ENCODE results near the gene HIRA.
"Not testable (repeated sequence)": the region's sequence is repeated elsewhere in the genome, so short reads cannot be mapped to it uniquely, and the experiment has no call there.

HIRA gene

DNA sequence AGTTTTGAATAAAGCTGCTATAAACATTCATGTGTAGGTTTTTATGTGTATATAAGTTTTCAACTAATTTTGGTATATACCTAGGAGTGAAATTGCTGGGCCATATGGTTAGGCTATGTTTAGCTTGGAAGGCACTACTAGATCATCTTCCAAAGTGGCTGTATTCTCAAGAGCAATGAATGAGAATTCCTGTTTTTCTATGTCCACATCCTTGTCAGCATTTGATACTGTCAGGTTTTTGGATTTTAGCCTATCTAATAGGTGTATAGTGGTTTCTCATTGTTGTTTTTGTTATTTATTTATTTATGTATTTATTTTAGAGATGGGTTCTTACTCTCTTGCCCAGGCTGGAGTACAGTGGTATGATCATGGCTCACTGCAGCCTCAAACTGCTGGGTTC, 113.7 kb downstream of the HIRA start:
- Histone ChIP-seq H3K9me3 (ENCODE audit: control insufficient read depth in 1 of 2, low read length in 2 of 2) (peaks cover 13% of the 10 kb centered on the region in 2 donors), H3K4me1 (ENCODE audit: control insufficient read depth in 1 of 2, insufficient read depth in 2 of 2, low read length in 2 of 2) (no peaks in the 10 kb centered on the region), H3K9ac (ENCODE audit: low read depth in 1 of 2, low read length in 2 of 2) (no peak overlapping the region), H3K36me3 (ENCODE audit: control insufficient read depth in 1 of 2, insufficient read depth in 2 of 2, low read length in 2 of 2) (no peaks in the 10 kb centered on the region), H3K27ac (ENCODE audit: low read depth, low read length) (no peak overlapping the region), H3K27me3 (ENCODE audit: control insufficient read depth in 1 of 2, insufficient read depth in 2 of 2, low read length in 2 of 2) (no peaks in the 10 kb centered on the region), H3K4me3 (ENCODE audit: low read depth in 1 of 2, low read length in 2 of 2) (no peak overlapping the region)

DNA sequence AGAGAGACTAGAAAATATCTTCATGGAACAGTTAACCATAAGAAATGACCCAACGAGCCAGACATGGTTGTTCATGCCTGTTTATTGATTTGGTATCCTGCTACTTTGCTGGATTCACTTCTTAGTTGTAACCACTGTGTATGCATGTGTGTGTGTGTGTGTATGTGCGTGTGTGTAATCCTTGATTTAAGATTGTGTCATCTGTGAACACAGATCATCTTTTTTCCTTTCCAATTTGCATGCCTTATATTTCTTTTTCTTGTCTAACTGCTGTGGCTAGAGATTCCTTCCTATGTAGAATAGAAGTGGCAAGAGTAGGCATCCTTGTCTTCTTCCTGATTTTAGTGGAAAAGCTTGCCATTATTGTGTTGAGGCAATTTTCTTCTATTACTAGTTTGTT, 123.7 kb downstream of the HIRA start:
- H3K4me3 ChIP-seq (ENCODE audit: low read depth in 1 of 2, low read length in 2 of 2) = no peak overlapping the region
- H3K9ac ChIP-seq (ENCODE audit: low read depth in 1 of 2, low read length in 2 of 2) = no peak overlapping the region
- no peak overlapping the region for H3K27ac ChIP-seq (ENCODE audit: low read depth, low read length)
- H3K4me1 ChIP-seq (ENCODE audit: control insufficient read depth in 1 of 2, insufficient read depth in 2 of 2, low read length in 2 of 2) = no peaks in the 10 kb centered on the region
- no peaks in the 10 kb centered on the region for H3K36me3 ChIP-seq (ENCODE audit: control insufficient read depth in 1 of 2, insufficient read depth in 2 of 2, low read length in 2 of 2)
- no peaks in the 10 kb centered on the region for H3K27me3 ChIP-seq (ENCODE audit: control insufficient read depth in 1 of 2, insufficient read depth in 2 of 2, low read length in 2 of 2)
- no peaks in the 10 kb centered on the region for H3K9me3 ChIP-seq (ENCODE audit: control insufficient read depth in 1 of 2, low read length in 2 of 2)

GRCh38 chr22:19306535-19306934, 125.0 kb downstream of the HIRA start:
- H3K4me3 ChIP-seq (ENCODE audit: low read depth in 1 of 2, low read length in 2 of 2); H3K4me1 ChIP-seq (ENCODE audit: control insufficient read depth in 1 of 2, insufficient read depth in 2 of 2, low read length in 2 of 2); H3K27ac ChIP-seq (ENCODE audit: low read depth, low read length); H3K9me3 ChIP-seq (ENCODE audit: control insufficient read depth in 1 of 2, low read length in 2 of 2); H3K27me3 ChIP-seq (ENCODE audit: control insufficient read depth in 1 of 2, insufficient read depth in 2 of 2, low read length in 2 of 2); H3K36me3 ChIP-seq (ENCODE audit: control insufficient read depth in 1 of 2, insufficient read depth in 2 of 2, low read length in 2 of 2); H3K9ac ChIP-seq (ENCODE audit: low read depth in 1 of 2, low read length in 2 of 2): not testable (repeated sequence)

DNA sequence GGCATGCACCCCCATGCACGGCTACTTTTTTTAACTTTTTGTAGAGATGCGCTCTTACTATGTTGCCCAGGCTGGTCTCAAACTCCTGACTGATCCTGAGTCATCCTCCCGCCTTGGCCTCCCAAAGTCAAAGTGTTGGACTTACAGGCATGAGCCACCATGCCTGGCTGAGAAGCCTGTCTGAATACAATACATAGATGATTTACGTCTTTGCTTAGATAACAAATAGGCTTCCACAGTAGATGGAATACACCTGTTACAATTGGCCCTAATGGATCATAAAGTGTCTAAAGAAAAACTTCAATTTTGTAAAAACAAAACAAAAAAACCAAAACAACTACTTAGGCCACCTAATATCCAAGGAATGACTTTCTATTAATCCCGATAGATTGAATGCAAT, 127.0 kb downstream of the HIRA start:
- Histone ChIP-seq H3K36me3 (ENCODE audit: control insufficient read depth in 1 of 2, insufficient read depth in 2 of 2, low read length in 2 of 2) (no peaks in the 10 kb centered on the region), H3K4me3 (ENCODE audit: low read depth in 1 of 2, low read length in 2 of 2) (no peak overlapping the region), H3K9ac (ENCODE audit: low read depth in 1 of 2, low read length in 2 of 2) (no peak overlapping the region), H3K4me1 (ENCODE audit: control insufficient read depth in 1 of 2, insufficient read depth in 2 of 2, low read length in 2 of 2) (no peaks in the 10 kb centered on the region), H3K27ac (ENCODE audit: low read depth, low read length) (no peak overlapping the region), H3K9me3 (ENCODE audit: control insufficient read depth in 1 of 2, low read length in 2 of 2) (no peaks in the 10 kb centered on the region), H3K27me3 (ENCODE audit: control insufficient read depth in 1 of 2, insufficient read depth in 2 of 2, low read length in 2 of 2) (no peaks in the 10 kb centered on the region)

- H3K9ac ChIP-seq (ENCODE audit: low read depth in 1 of 2, low read length in 2 of 2) = no peak overlapping the region
- no peaks in the 10 kb centered on the region for H3K36me3 ChIP-seq (ENCODE audit: control insufficient read depth in 1 of 2, insufficient read depth in 2 of 2, low read length in 2 of 2)
- no peak overlapping the region for H3K4me3 ChIP-seq (ENCODE audit: low read depth in 1 of 2, low read length in 2 of 2)
- H3K27ac ChIP-seq (ENCODE audit: low read depth, low read length) = no peak overlapping the region
- H3K27me3 ChIP-seq (ENCODE audit: control insufficient read depth in 1 of 2, insufficient read depth in 2 of 2, low read length in 2 of 2) = no peaks in the 10 kb centered on the region
- H3K9me3 ChIP-seq (ENCODE audit: control insufficient read depth in 1 of 2, low read length in 2 of 2) = no peaks in the 10 kb centered on the region
- no peaks in the 10 kb centered on the region for H3K4me1 ChIP-seq (ENCODE audit: control insufficient read depth in 1 of 2, insufficient read depth in 2 of 2, low read length in 2 of 2)
Measured at GRCh38 chr22:19303785-19304184, 127.7 kb downstream of the HIRA start.

DNA sequence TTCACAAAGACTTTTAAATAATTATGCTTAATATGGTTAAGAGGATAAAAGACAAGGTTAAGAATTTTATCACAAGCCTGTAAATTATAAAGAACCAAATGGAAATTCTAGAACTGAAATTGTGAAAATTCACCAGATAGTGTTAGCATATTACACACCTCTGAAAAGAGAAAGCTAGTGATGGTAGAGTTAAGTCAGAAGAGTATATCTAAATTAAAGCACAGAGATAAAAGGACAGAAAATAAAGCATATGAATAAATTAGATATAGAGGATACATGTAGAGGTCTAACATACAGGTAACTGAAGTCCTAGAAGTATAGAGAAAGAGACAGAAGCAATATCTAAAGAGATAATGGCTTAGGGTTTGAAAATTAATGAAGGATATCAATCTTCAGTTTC, 135.8 kb downstream of the HIRA start:
- no peak overlapping the region for H3K27ac ChIP-seq (ENCODE audit: low read depth, low read length)

GRCh38 chr22:19292458-19293230, 138.9 kb downstream of the HIRA start:
- H3K9ac ChIP-seq (ENCODE audit: low read depth in 1 of 2, low read length in 2 of 2) = peak overlapping the region; percentile 72 to 81
- no peak overlapping the region for H3K27ac ChIP-seq (ENCODE audit: low read depth, low read length)

More for the DNA sequence above, 135.8 kb downstream of the HIRA start:
- no peak overlapping the region for H3K9ac ChIP-seq (ENCODE audit: low read depth in 1 of 2, low read length in 2 of 2)
- peaks cover 7 to 10% of the 10 kb centered on the region in 2 donors for H3K4me1 ChIP-seq (ENCODE audit: control insufficient read depth in 1 of 2, insufficient read depth in 2 of 2, low read length in 2 of 2)
- H3K36me3 ChIP-seq (ENCODE audit: control insufficient read depth in 1 of 2, insufficient read depth in 2 of 2, low read length in 2 of 2) = no peaks in the 10 kb centered on the region
- H3K27me3 ChIP-seq (ENCODE audit: control insufficient read depth in 1 of 2, insufficient read depth in 2 of 2, low read length in 2 of 2) = peaks cover 5% of the 10 kb centered on the region in 2 donors
- H3K9me3 ChIP-seq (ENCODE audit: control insufficient read depth in 1 of 2, low read length in 2 of 2) = no peaks in the 10 kb centered on the region
- no peak overlapping the region for H3K4me3 ChIP-seq (ENCODE audit: low read depth in 1 of 2, low read length in 2 of 2)

GRCh38 chr22:19291580-19292457, 139.7 kb downstream of the HIRA start, which contains the start of gene CLTCL1:
Gene CLTCL1, minus strand, starts transcription at chr22:19291719. Its CDS starts 78 bp downstream, at chr22:19291641.
- H3K9ac ChIP-seq (ENCODE audit: low read depth in 1 of 2, low read length in 2 of 2) = peak within 1 kb of the TSS; percentile 72 to 81
- peaks cover 18 to 29% of the 10 kb centered on the region in 2 donors for H3K27me3 ChIP-seq (ENCODE audit: control insufficient read depth in 1 of 2, insufficient read depth in 2 of 2, low read length in 2 of 2)
- H3K9me3 ChIP-seq (ENCODE audit: control insufficient read depth in 1 of 2, low read length in 2 of 2) = no peaks in the 10 kb centered on the region
- no peak within 1 kb of the TSS for H3K27ac ChIP-seq (ENCODE audit: low read depth, low read length)
- H3K36me3 ChIP-seq (ENCODE audit: control insufficient read depth in 1 of 2, insufficient read depth in 2 of 2, low read length in 2 of 2) = no peaks in the 10 kb centered on the region
- H3K4me1 ChIP-seq (ENCODE audit: control insufficient read depth in 1 of 2, insufficient read depth in 2 of 2, low read length in 2 of 2) = peaks cover 13 to 19% of the 10 kb centered on the region in 2 donors
- H3K4me3 ChIP-seq (ENCODE audit: low read depth in 1 of 2, low read length in 2 of 2) = peak within 1 kb of the TSS; percentile 92 to 93

More at GRCh38 chr22:19292458-19293230, 138.9 kb downstream of the HIRA start:
- Histone ChIP-seq H3K4me1 (ENCODE audit: control insufficient read depth in 1 of 2, insufficient read depth in 2 of 2, low read length in 2 of 2) (peaks cover 7 to 15% of the 10 kb centered on the region in 2 donors), H3K9me3 (ENCODE audit: control insufficient read depth in 1 of 2, low read length in 2 of 2) (no peaks in the 10 kb centered on the region), H3K4me3 (ENCODE audit: low read depth in 1 of 2, low read length in 2 of 2) (peak overlapping the region; percentile 92 to 93), H3K36me3 (ENCODE audit: control insufficient read depth in 1 of 2, insufficient read depth in 2 of 2, low read length in 2 of 2) (no peaks in the 10 kb centered on the region), H3K27me3 (ENCODE audit: control insufficient read depth in 1 of 2, insufficient read depth in 2 of 2, low read length in 2 of 2) (peaks cover 18 to 24% of the 10 kb centered on the region in 2 donors)

- Histone ChIP-seq H3K27ac (ENCODE audit: low read depth, low read length) (no peak overlapping the region), H3K9ac (ENCODE audit: low read depth in 1 of 2, low read length in 2 of 2) (peak overlapping the region; percentile 42 to 56), H3K4me1 (ENCODE audit: control insufficient read depth in 1 of 2, insufficient read depth in 2 of 2, low read length in 2 of 2) (peaks cover 13 to 19% of the 10 kb centered on the region in 2 donors), H3K4me3 (ENCODE audit: low read depth in 1 of 2, low read length in 2 of 2) (peak overlapping the region; percentile 63 to 70), H3K9me3 (ENCODE audit: control insufficient read depth in 1 of 2, low read length in 2 of 2) (no peaks in the 10 kb centered on the region), H3K36me3 (ENCODE audit: control insufficient read depth in 1 of 2, insufficient read depth in 2 of 2, low read length in 2 of 2) (no peaks in the 10 kb centered on the region), H3K27me3 (ENCODE audit: control insufficient read depth in 1 of 2, insufficient read depth in 2 of 2, low read length in 2 of 2) (peaks cover 18 to 29% of the 10 kb centered on the region in 2 donors)
Measured at GRCh38 chr22:19291218-19291579, 140.3 kb downstream of the HIRA start.
